HG03196 (cell line): ENCODE data around the gene TMEM234.

Source experiments
- ATAC-seq: cut with Tn5 transposase; IDR thresholded peaks from one replicate; pipeline ENCODE4 v1.9.1; 2021; ENCODE audit not compliant: unreplicated experiment

The TMEM234 gene

DNA sequence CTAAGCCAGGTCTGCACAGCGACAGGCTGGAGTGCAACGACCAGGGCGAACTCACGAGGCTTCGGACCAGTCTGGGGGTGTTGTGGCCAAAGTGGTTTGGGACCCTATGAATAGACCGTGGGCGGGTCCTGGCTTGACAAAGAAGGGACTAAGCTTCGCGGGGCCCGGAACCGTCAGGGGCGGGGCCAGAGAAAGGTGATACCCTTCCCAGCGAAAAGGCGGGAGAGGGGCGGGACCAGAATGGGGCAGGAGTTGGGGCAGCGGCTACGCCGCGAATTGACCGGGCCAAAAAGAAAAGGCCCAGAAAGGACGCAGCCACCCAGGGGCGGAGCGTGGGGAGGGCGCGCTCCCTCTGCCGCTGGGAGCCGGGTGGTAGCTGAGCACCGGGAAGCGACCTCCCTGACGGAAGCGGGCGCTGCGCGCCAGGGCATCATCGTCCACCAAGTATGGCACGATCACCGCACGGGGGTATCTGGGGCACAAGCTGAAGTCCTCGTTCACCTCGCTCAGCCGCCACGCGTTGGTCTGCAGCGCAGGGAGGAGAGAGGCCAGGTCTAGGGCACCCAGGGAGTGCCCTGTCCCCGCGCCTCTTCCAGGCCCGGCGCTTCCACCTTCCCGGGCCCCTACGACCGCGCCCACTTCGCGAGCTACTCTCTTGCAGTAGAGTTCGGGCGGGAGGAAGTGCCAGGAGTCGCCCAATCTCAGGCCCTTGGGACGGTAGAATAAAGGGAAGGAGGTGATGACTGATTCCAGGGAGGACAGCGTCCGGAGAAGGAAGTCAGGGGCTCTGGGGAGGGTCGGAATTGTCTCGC, 18.2 kb upstream of the TMEM234 start:
- peak; percentile 48 for ATAC-seq

DNA sequence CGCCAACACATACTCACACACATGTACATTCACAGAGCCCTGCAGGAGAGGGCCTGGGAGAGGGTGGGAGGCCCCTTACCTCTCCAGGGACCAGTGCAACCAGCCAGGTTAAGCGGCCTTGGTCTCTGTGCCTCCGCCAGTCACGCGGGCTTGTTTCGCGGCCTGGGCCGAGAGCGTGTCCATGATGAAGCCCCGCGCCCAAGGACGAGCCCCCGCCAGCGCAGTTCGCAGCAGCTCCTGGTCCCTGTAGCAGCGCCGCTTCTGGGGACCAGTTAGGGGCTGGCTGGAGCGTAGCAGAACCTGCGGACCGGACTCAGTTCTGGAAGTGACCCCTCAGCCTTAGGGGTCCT, 17.6 kb upstream of the TMEM234 start:
- no peak for ATAC-seq

DNA sequence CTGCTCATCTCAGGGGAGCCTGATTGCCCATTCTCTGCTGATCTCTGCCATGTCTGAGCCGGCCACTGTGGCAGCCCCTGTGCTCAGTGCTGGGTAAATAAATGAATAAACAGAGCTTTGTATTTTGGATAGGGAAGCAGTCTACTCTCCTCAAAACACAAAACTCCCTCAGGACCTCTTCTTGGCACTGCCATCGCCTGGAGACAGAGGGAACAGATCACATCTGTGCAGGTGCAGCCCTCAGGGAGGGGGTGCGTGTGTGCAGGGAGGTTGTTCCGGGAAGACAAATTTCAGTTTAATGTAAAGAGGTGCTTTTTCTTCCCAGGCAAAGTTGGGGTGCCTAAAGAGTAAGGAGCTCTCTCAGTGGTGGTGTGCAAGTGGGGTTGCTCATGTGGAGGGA, 17.2 kb upstream of the TMEM234 start:
- ATAC-seq: no peak

DNA sequence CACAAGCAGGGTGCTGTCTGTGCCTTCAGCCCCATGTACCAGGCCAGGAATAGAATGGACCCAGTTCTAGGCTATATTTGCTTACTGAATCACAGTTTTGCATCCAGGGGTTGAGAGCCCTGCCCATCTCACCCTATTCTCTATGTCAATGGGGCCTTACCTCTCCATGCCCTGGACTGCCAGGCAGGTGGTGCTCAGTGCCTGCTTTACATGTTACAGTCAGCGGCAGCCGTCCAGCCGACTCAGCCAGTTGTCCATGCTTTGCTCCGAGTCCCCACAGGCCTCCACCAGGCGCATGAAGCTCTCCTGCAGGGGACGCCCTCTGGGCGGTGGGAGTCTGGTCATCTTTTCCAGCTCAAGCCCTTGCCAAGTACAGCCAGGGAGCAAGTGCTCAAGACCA, 12.6 kb upstream of the TMEM234 start:
- no peak for ATAC-seq

DNA sequence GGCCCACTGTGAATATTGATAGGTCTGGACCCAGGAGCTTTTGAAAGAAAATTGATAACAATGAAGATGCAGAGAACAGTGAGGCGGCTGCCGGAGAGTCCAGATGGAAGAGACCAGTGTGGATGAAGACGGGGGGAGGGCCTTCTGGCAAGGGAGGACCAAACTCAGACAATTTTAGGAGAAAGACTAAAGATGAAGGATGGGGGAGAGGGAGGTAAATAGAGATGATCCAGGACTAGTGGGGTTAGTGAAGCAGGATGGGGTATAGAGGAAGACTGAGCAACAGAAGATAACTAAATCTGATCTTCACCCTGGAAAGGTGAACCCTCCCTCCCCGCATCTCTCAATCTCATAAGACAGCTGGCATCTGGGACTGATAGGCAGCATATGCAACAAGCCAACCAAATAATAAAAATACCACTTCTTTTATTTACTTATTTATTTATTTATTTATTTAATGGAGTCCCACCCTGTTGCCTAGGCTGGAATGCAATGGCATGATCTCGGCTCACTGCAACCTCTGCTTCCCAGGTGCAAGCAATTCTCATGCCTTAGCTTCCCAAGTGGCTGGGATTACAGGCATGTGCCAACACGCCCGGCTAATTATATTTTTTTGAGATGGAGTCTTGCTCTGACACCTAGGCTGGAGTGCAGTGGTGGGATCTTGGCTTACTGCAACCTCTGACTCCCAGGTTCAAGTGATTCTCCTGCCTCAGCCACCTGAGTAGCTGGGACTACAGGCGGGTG, 10.6 kb upstream of the TMEM234 start:
- ATAC-seq: no peak

DNA sequence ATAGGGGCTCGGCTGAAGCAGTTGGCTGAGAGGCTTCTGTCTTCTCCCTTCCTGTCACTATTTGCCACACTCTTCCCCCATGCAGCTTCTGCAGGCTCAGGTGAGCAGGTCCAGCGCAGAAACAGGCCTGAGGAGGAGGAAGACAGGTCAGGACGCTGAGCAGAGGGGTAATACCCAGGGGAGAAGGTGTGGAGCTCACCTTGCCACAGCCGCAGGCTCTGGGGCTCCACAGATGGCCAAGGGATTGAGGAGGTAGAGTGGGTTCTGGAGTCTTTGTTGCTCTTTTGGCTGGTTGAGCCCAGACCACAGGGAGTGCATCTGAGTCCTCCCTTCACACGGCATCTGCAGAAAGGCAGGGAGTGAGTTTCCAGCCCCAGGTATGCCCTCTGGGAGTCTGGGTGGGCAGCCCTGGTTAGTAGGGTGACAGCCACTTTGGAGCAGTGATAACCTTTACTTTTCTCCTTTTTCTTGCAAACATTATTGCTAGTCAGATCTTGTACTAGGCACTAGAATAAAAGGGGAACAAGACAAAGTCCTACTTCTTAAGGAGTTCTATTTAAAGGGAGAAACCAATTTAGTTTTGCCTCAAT, 9.8 kb upstream of the TMEM234 start:
- no peak for ATAC-seq

DNA sequence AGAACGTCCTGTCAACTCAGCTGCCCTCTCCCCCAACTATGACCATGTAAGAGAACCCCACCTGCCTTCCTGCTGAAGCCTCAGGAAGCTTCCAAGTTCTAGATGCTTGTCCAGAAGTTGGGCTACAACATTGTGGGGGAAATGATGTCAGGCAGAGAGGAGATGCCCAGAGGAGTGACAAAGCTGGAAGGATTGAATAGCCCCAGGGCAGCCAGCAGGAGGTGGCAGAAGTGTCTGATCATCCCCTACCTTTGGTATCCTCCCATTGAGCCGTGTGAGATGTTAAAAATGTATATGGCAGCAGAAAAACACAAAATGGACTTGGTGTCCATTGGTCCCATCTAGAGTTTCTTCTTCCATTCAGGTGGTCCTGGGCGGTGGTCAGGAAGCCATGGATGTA, 6.6 kb upstream of the TMEM234 start:
- no peak for ATAC-seq

DNA sequence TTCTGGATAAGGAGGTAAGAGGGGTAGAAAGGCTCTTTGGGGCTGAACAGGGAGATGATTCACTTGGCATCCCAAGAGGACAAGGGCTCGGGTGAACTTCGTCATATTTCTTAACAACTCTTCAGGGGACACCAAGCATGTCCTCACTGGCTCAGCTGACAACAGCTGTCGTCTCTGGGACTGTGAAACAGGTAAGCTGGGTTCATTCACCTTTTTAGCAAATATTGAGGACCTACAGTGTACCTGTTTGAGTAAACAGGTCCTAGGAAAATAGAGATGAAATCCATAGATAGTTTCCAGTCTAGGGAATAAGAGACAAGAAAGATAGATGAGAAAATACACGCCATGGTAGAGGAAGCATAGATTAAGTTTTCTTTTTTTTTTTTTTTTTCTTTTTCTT, 2.1 kb upstream of the TMEM234 start:
- no peak for ATAC-seq

DNA sequence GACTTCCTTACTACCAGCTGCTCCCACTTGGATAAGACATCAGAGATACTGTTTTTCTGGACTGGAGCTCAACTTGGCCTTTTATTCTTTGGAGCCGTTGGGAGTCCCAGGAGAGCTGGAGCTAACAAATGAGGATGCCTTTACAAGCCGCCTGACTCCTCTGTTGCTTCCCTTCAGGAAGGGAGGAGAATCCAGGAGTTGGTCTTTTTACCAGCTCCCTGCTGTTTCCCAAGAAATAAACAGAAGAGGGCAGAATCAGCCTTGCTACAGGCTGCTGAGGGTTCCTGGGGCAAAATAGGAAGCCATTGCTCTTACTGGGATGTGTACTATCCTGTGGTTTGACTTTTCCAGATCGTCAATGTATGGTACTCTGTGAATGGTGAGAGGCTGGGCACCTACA, 1.5 kb upstream of the TMEM234 start:
- no peak for ATAC-seq

DNA sequence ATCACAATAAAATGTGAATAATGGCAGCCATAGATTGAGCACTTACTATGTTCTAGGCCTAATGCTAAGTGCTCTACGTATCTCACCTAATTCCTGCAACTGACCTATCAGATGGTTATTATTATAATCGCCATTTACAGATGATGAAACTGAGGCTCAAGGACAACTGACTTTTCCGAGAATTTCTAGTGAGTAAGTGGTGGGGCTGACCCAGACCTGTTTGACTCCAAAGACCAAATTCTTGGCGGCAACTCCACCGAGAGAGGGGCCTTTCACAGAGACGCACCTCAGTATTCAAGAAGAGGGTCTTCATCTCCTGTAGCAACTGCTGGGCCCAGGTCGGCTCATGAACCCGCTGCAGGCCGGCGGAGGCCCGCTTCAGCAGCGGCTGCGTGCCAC, 573 bp downstream of the TMEM234 start:
- no peak for ATAC-seq

DNA sequence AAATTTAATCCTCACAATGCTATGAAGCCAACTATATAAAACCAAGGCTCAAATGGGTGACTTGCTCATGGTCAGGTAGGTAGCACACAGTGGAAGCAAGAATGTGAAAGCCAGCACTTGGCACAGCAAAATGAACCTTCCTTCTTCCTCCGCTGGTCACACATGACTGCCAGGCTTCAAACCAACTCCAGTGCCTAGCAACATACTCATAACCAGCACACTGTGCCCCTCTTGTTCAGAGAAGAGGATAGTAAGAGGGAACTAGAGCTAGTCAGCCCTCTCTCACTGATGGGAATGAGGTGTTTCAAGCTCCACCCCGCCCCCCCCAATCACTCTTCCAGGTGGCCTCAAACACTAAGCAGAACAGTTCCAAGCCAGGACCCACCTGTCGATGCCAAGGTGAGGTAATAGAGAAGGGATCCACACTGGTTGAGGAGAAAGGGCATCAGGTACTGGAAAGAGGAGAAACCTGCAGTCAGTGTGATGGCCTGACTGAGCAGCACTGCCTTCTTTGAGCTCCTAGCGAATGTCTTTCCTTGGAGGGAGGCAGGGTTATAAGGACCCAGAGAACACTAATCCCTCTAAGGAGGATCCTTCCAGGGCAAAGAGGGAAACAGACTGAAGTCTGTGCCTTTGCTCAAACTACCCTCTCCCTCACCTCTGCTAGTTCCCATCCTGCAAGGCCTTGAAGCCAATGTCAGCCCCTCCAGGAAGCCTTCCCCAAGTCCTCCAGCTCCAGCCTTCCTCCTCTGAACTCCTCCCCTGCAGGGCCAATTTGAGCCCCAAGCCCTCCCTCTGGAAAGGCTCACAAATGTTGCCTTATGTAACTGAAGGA, 1.2 kb downstream of the TMEM234 start:
- ATAC-seq: no peak

DNA sequence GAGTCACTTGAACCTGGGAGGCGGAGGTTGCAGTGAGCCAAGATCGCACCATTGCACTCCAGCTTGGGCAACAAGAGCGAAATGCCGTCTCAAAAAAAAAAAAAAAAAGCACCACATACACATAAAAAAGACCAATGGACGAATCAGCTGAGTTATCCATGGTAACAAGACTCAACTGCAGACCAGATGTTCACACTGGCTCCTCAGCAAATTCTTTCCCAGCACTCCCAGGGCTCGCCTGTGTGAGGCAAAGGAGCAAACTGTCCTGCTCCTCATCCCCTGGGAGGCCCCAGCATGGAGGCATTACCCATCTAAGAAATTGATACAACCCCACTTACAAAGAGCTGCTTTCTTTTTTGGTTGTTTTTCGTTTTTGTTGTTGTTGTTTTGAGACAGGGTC, 3.1 kb downstream of the TMEM234 start:
- ATAC-seq: no peak

DNA sequence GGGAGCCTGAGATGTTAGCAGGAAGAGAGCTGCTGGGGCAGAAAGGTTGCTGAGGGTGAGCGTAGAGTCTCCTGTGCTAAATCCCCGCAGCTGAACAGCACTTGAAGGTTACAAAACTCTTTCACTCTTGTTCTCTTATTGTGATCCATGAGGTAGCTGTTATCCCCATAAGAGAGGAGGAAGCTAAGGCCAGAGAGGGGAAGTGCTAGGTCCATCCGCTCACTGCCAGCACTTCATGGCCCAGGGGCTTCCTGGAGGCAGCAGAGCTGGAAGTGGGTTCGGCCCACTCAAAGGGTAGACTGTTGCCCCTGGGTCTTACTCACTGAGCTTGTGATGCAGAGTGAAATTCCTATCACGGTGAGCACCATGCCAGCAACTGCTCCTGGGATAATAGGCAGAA, 5.6 kb downstream of the TMEM234 start:
- no peak for ATAC-seq

DNA sequence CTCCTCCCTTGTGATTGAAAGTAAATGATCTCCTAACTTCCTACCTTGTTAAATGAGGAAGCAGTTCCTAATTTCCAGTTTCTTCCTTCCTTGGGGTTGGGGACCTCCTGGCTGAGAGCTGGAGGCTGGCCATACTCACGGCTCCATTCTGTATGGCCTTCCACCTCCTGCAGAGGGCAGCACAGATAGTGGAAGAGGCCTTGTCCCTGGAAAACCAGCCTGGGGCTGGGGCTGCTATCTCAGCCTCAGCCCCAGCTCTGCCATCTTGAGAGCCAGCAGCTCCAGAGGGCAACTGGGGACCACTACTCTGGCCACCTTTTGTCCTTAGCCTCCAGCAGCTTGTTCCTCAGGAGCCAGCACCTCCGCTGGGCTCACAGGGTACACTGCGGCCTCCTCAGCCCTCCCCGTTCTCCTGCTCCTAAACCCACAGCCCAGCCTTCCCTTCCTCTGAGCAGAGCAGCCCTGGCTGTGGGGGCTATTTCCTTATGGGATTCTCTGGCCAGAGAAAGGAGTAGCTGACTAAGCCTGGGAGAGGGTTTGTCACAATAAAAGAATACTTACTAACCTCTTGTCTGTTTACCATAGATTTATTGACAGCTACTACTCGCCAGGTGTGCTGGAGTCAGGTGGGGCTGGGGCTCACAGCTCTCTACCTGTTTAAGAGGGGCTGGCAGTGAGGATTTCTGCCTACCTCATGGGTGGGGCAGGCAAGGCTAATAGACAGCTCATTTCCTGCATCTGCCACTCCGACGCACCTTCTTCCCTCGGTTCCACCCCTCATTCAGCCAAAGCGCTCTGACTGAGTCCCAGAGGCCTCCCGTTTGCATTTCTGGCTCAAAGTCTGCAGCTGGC, 6.3 kb downstream of the TMEM234 start:
- ATAC-seq: no peak

DNA sequence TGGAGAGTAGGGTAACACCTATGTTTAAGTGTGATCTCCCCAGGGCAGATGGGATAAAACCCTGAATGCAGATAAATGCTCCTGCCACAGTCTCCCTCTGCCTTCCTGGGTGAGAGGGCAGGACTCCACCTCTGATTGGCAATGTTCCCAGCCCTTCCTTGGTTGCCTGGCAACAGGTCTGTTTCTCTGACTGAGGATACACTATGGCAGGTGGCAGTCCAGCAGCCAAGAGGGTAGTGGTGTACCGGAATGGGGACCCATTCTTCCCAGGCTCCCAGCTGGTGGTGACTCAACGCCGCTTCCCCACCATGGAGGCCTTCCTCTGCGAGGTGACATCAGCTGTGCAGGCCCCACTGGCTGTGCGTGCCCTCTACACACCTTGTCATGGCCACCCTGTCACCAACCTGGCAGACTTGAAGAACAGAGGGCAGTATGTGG, 13.2 kb downstream of the TMEM234 start, which contains the start of gene DCDC2B:
TSS of gene DCDC2B (plus strand) at position 199 of the 438 bp plus-strand sequence. CDS start at position 204, 5 bp downstream.
- no peak for ATAC-seq

DNA sequence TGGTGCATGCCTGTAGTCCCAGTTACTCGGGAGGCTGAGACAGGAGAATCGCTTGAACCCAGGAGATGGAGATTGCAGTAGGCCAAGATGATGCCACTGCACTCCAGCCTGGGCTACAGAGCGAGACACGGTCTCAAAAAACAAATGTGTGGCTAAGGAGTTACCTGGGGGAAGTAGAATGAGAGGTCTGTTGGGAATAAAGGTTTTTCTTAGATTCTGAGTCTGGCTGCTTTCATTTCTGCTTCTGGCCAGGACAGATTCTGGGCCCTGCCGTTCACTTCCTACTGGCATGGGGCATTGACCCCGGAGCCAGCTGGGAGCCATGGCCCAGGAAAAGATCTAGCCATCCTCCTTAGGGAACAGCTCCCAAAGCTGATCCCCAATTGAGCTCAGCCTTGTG, 13.7 kb downstream of the TMEM234 start:
- ATAC-seq: no peak

DNA sequence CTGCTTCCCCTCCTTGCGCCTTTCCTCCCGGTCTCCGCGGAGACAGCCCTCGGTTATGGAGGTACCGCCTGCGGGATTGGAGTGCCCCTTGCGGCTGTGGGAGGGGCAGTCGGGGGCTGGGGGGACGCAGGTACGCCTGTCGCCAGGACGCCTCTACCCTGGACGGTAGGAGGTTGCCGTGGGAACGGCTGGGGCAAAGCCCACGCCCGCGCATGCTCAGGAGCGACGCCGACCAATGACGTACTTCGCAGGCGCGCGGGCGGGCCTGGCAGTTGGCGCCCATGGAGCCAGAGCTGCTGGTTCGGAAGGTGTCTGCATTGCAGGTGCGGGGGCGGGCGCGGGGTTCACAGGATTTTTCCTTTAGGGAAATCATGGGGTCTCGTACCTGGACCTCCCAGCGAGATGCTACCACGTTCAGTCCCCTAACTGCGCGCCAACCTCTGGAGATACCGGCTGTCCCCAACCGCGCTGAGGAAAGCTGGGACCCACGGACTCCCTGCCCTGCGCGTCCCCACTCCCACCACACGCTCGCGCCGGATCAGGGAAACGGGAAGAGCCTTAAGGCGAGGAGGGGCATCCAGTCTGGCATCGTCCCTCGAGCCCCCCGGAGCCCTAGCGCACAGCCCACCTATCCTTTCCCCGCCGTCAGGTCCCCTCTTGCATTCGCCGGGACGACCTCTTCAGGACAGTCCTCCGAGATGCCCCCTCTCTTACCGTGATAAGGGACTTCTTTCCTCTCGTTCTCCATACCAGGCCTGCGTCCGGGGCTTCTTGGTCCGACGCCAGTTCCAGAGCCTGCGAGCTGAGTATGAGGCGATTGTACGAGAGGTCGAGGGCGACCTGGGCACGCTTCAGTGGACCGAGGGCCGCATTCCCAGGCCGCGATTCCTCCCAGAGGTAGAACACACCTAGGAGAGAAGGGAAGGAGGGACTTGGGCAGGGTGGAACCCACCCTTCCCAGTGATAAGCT, 16.5 kb downstream of the TMEM234 start, which contains the start of gene IQCC:
TSS of gene IQCC (plus strand) at position 271 of the 970 bp plus-strand sequence. CDS start at position 282, 11 bp downstream.
- ATAC-seq: no peak

DNA sequence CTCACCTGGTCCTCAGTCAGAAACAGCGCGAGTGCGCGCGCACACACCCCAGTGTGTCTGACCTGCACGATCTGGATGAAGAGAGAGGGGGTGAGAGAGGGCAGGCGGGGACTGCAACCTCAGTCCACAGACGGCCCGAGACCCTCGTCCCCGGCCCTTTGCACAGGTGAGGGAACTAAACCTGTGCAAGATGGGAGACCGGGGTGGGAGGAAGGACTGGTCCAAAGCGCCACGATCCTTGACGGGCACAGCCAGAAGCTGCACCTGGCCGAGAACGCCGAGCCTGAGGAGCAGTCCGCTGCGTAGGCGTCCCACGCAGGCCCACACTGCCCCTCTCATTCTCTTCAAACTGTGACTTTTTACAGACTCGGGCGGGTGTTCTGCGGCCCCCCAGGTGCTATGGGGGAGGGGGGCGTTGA, 17.2 kb downstream of the TMEM234 start:
- ATAC-seq: no peak
